GM18858 (cell line): ENCODE measurements around the gene ATXN3L.

Source experiments
- ATAC-seq: cut with Tn5 transposase; IDR thresholded peaks from one replicate; pipeline ENCODE4 v1.9.1; 2021; ENCODE audit not compliant: unreplicated experiment

The ATXN3L gene

GRCh38 chrX:13270360-13270759, 49.5 kb downstream of the ATXN3L start:
- ATAC-seq, result no peak

GRCh38 chrX:13268874-13269273, 51.0 kb downstream of the ATXN3L start:
- ATAC-seq, result no peak
